COR-L47 (cell line): ENCODE measurements around the gene TMEM186.
"Not testable (repeated sequence)": the region's sequence is repeated elsewhere in the genome, so short reads cannot be mapped to it uniquely, and the experiment has no call there.

Experiments used
- DNase-seq: peaks from one replicate; lab custom pipeline; 2025; lab: John Stamatoyannopoulos, UW

TMEM186 gene

DNA sequence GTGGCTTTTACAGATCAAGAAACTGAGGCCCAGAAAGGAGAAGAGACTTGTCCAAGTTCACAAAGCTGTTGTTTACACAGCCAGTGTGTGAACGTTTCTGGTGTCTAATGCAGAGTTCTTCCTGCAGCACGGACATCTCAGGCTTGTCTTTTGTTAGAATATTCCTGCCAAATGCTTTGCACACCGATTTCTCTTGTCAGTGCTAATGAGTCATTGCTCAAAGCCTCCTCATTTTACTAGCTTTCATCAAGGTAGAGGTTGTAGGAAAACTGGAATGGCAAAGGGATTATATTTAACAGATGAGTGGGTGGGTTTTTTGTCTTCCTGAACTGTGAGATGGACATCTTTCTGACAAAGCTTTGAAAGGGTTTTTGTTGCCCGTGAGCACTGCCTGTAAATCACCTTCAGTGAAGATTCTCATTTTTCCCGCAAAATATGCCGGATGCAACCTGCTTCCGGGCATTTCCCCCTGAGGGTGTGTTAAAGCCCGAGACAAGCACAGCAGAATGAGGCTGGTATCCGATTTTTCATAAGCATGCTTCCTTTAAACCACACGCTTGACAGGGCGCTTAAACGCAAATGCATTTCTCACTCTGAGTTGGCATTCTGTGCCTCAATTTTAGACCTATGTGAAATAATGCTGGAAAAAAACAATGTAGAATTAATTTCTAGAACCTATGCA lies 14.9 kb upstream of the TMEM186 start:
- DNase-seq, result no peak

DNA sequence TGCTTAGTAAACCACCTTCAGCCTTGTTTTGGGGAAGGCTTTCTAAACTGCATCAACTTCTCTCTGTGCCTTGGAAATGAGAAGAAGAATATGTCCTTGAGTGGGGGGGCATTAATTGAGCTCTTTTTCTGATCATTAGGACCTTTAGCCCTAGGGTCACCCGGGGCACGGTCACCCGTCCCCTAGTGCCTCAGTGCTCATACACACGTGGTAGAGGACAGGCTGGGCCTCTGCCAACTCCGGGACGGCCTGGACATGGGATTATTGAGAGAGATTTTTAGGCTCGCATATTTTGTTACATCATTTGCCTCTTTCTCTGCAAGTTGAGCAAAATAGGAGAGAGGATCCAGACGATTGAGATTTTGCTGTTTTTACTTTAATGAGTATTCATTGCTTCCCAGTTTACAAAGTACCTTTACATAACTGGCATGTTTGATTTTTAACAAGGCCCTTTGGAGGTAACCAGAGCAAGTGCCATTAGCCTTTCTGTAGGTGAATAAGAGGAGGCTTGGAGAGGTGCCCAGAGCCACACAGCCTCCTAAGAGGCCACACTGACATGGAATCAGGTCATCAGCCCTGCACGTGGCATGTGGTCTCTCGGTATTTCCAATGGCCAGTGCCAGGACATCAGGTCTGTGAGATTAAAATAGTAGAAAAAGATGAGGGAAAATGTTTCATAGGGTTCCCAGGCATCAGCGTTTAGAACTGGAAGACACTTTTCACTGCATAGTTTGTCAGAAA lies 11.3 kb upstream of the TMEM186 start:
- DNase-seq, result no peak

DNA sequence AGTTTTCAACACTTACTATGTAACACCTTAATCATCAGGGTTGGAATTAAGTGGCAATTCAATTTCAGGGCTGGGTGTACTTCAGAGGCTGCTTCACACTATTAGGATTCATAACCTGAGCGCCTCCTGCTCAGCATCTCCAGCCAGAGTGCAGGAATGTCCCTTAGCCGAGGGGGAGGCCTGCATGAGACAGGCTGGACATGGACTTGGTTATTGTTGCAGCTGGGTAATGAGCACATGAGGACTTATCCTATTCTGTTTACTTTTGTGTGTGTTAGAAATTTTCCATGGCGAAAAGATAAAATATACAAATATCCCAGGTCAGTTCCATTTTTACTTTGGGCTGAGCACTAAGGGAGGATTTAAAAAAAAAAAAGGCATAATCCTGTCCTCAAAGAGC lies 10.6 kb upstream of the TMEM186 start:
- DNase-seq, result no peak

DNA sequence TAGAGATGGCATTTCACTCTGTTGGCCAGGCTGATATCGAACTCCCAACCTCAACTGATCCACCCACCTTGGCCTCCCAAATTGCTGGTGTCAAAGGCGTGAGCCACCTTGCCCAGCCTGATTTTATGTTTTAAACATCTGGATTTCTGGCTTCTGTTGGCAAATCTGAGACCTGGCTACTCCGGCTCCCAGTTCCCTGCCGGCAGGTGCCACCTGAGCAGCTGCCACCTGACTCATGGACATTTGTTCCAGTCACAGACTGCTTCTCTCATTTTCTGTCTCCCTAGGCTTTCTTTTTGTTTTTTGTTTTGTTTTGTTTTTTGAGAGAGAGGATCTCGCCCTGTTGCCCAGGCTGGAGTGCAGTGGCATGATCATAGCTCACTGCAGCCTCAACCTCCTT lies 9.8 kb upstream of the TMEM186 start:
- no peak for DNase-seq

DNA sequence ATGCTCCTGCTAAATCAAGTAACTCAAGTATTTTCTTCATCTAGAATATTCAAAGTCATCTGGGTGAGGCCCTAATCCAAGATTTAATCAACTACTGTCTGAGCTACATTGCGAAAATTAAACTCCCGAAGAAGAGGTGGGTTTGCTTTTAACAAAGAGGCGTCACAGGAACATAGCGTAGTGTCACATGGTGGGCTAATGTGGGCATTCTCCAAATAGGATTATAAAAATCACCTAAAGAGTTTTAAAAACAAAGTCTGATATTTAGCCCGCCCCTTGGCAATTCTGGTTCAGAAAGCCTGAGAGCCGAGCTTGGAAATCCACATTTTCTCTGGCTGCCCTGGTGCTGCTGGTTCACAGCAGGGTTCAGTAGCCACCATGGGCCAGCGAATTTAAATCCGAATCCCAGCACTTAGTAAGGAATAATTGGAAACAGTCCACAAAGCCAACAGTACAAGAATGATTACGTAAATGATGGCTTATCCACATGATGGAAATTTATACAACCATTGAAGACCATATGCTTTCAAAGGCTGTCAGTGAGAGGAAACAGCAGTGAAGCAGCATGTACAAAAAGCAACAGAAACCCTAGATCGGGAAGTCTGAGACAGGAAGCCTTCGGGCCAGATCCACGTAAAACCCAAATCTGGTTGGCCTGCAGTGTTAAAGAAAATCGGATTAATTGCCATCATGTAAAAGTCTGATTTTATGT lies 9.0 kb upstream of the TMEM186 start:
- no peak for DNase-seq

DNA sequence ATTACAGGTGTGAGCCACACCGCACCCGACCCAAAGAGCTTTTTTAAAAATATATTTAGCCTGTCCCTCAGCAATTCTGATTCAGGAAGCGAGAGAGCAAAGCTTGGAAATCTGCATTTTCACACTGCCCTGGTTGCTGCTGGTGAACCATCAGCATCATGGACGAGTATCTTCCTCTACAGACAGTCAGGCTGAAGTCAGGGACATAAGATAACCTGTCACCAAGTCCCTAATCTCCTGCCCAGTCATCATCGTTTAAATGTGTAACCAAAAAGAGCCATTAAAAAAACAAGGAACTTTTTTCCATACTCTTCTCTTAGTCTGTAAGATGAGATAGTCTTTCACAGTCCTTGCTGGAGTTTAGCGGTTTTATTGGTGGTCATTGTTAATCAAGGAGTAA lies 6.9 kb upstream of the TMEM186 start:
- DNase-seq, result no peak

DNA sequence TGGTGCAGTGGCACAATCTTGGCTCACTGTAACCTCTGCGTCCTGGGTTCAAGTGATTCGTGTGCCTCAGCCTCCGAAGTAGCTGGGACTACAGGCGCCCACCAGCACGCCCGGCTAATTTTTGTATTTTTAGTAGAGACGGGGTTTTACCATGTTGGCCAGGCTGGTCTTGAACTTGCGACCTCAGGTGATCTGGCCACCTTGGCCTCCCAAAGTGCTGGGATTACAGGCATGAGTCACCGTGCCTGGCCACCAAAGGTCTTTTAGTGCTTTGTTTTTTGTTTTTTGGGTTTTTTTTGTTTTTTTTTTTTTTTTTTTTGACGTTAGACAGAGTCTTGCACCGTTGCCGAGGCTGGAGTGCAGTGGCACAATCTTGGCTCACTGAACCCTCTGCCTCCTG lies 6.3 kb upstream of the TMEM186 start:
- not testable (repeated sequence) for DNase-seq

DNA sequence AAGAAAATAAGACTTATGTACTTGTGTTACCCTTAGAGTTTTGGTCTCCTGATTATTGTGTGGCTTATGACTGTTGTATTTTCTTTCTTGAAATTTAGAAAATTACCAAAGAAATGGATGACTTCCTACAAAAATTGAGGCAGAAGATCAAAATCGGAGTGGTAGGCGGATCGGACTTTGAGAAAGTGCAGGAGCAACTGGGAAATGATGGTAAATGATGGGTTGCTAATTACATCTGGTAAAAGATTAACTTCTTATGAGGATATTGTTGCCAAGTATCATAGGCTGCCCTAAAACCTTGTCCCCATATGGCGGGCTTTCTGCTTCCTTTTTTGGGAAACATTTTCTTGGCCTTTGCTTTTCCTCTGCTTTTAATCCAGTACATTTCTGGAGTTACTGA lies 4.3 kb upstream of the TMEM186 start:
- no peak for DNase-seq

DNA sequence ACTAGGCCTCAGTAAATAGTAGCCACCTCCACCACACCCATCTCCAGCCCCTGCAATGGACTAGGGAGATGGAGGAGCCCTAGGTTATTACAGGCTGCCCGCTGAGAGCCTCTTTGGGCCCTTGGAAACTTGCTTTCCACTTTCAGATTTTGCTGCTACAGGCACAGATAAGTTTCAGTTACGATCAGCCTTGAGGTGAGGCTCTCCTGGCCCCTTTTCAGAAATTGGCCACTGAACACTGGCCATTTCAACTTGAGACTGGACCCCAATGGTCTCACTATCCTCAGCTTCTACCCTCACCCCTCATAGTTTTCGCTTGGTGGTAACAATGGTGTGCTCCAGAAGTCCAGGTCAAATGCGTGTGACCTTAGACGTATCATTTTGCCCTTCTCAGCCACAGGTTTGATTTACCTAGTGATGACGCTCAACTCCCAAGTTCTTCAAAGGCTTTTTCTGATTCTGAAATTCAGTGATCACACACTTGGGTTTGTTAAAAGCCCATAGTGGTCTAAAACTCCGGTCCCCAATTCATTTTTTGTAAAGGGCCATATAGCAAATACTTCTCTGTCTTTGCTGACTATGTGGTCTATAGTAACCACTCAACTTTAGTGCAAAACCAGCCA lies 1.2 kb upstream of the TMEM186 start:
- DNase-seq, result no peak

DNA sequence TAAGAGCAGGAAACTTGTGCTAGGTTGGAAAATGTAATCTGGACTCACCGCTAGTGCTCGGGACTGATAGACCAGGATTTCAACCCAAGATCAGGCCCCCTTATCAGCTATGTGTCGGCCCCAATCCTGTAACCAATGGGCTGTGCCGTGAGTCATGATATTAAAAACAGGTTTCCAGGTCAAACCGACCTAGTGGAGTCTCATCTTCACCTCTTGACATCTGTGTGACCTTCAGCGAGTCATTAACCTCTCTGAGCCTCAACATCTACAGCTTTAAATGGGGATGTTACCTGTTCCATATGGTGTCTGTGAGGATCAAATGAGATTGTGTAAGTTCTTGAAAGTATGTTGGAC lies 712 bp upstream of the TMEM186 start:
- DNase-seq, result no peak

DNA sequence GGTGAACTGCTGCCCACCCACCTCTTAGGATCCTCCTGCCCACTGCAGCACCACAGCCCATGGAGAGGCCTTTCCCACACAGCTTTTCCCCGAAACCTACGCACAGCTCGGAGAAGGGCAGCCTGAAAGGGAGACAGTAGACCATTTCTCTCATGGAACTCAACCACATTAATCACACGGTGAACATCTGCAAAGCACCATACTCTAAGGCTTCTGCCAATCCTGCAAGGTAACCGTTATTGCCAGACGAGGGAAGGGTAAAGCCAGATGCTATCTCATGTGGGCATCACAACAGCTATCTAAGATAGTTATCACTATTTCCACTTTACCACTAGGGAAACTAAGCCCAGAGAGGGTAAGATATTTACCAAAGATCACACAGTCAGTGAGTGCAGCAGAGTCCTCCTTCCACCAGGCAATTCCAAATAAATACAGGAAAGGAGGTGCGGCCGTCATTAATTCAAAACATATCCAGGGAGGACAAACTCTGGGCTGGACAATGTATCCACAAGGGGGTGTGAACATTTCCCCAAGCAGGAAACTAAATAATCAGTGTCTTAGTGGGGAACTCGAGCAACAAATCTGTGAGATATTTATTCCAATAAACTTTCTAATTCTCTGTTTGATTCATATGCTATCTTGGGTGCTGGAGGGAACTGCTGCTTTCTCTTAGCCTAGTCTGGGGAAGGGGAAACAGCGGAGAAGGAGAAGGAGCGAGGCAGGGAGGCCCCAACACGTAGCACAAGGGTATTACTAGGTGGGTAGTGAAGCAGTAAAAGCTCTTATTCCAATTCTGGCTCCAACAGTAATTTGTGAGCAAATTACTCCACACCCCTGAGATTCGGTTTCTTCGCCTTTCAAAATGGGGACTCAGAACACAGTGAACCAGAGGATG lies 723 bp downstream of the TMEM186 start:
- DNase-seq, result no peak

DNA sequence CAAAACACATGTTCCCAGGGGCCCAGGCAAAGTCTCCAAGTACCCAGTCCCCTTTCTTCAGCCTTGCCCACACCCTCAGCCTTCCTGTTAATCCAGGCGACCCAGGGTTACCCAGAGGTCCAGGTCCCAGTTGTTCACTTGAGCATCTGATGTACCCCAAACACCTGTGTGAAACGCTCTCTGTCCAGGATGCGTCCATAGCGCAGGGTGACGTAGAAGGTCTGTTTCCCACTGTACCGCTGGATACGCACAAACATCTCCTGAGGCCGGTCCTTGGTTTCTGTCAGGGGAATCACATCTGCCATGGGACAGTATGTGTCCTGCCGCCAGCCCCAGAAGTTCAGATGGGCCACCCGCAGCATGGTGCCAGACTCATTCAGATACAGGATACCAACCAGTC lies 1.6 kb downstream of the TMEM186 start:
- DNase-seq, result no peak

DNA sequence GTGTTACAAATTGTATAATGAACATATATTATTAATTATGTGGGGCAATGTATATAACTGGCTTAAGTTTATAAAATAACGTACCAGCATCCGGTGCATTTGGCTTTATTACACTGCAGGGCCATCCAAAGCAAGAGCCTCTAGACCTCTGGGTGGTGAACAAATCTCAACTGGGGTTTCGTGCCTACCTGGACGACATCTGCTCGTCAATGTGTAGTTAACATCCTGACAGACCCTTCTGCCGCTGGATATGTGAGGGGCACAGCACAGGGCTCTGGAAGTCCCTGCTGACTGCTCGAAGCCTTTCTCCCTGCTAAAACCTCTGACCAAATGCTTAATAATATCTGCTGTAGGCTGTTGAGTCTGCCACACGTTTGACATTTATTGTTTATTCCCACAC lies 2.3 kb downstream of the TMEM186 start:
- no peak for DNase-seq

DNA sequence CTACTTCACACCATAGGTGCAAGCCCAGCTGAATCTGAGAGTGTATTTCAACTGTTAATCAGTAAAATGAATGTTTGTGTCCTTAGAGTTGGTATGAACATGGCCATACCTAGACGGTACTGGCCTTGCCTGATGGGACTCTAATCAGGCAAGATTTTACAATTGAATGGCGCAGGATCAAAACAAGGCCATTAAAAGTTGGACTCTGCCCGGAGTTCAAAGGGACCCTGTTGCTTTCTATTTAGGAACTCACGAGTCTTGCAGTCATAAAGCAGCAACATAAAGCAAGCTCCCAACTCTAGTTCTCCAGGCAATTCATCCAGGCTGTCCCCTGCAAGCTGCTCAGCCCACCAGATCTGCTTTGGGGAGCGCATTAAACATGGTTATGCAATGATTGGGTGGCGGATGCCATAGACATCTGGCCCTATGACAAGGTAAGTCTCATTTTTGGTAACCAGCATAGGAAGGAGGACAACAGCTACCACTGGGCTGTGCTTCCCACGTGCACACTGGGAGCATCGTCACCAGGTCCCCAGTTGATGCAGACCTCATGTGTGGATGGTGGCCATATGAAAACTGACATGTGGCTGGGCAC lies 8.8 kb downstream of the TMEM186 start:
- no peak for DNase-seq

DNA sequence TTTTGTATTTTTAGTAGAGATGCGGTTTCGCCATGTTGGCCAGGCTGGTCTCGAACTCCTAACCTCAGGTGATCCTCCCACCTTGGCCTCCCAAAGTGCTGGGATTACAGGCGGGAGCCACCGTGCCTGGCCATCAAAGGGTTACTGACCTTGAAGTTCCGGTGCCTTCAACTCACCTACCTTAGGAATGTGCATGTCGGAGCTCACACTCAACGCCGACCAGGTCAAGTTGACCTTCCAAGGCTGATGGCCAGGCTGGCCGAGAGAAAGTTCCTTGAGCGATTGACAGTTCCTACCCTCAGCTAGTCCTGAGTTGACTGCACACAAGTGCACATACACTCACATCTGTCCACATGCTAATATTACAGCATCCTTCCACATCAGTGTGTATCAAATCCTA lies 11.1 kb downstream of the TMEM186 start:
- DNase-seq, result not testable (repeated sequence)

DNA sequence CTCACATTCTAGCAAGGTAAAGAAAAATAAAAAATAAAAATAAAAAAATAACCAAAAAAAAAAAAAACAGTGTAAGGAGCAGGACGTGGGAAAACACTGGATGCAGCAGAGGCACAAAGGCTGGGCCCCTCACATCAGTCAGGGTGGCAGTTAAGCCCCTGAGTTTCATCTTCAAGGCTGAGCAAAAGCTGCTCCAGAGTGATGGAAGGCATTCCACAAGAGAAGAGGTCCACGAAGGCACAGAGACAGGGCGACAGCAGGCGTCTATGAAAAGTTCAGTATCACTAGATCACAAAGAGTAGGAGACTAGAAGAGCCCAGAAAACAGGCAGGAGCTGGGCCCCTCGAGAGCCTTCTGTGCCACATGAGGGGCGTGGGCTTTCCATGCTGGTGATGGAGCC lies 12.0 kb downstream of the TMEM186 start:
- no peak for DNase-seq

DNA sequence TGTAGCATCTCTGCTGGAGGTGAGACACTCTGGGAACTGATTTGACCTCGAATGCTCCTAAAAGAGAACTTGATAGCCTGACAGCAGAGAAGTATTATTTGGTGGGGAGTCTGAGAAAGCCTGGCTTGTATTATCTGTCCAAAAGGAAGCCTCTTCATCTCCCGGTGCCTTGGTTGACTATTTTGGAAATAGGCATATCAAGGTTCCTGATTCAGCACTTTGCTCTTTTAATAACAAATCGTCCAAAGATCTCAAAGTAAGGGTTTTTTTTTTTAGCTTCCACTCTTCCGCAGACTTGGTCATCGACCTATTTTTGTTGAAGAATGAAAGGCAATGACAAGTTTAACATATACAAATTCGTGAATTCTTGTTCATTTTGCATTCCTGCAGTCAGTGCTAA lies 14.8 kb downstream of the TMEM186 start:
- DNase-seq, result no peak

DNA sequence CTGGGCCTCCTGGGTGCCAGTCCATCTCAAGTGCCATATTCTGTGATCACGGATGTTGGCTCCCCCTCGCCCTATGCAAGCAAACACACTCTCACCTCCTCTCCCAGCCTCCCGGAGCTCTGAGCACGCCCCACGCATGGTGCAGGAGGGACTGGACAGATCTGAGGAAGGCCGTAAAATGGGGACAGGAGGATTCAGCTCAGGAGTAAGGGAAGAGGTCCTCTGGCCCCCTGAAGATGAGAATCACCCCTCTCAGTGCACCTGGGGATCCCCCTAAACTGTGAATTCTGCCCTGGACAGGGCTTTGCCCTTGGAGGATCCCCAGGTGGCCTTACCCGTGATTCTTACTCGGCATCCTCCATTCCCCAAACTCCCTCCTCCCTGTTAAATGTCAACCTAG lies 15.6 kb downstream of the TMEM186 start:
- DNase-seq, result no peak

DNA sequence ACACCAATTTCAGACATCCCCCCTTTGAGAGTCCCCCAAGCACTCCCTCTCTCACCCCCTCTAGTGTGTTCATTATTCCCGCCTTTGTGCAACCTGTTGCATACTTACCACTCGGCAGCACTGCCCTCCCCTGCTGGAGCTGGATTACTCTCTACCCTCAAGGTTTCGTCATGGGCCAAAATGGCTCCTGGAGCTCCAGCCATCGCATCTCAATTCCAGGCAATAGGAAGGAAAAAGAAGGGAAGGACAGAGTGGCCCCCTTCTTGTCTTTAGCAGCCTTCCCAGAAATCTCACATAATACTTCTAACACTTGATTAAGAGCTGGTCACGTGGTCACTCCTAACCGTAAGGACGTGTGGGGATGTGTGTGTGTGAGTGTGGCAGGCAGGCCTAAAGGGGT lies 20.2 kb downstream of the TMEM186 start:
- no peak for DNase-seq

DNA sequence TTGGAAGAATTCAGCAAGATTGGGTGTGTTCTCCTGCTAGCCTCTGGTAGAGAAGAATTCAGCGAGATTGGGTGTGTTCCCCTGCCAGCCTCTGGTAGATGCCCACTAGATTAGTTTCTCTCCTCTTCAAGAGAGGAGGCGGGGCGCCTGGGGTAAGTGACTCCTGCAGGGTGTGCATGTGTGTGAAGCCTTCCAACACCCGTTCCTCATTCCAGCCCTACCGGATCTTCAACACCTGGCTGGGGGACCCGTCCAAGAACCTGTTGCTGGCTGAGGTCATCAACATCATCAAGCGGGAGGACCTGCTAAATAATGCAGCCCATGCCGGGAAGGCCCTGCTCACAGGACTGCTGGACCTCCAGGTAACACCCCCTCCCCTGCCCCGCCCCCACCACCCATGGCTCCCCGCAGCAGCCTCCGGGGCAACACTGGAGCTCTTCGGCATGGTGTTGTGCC lies 21.3 kb downstream of the TMEM186 start:
- no peak for DNase-seq

DNA sequence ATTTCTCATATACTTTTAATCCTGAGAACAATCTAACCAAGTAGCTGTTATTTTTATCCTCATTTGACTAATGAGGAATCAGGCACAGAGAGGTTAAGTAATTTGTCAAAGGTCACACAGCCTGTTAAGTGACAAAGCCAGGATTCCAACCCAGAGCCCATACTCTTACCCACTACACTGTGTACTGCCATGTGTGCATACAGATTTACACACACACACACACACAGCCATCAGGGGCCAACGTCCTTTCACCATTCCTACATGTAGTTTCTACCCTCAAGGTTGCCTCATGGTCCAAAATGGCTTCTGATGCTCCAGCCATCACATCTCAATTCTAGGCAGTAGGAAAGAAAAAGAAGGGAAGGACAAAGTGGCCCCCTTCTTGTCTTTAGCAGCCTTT lies 22.1 kb downstream of the TMEM186 start:
- DNase-seq, result no peak
